ENCODE results near the gene PDGFB. TPM values are rescaled to one million over a fixed set of nuclear protein-coding genes. Genes with fewer than 3 reads are reported as not detected.

PDGFB gene
- total and polyA plus RNA-seq, 7 donors, result 5.2 to 16.4 (median 10.1) TPM

DNA sequence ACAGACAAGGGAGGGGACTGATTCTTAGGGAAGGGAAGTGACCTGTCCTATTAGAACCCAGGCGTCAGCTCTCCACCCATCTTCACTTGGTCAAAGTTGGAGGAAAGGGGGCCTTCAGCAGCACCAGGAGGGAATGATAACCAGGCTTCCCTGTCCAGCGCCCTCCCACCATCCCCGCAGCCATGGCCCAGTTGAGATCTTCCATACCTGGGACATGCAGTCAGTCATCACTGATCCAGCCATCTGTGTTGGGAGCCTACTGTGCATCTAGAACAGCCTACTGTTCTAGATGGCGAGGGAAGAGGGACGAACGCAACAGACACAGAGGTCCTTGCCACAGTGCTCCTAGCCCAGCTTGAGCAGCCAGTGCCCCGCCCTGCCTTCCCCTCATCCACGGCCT lies 40.6 kb downstream of the PDGFB start:
- no peak for ATAC-seq
- TF ChIP-seq, protein P1, sequence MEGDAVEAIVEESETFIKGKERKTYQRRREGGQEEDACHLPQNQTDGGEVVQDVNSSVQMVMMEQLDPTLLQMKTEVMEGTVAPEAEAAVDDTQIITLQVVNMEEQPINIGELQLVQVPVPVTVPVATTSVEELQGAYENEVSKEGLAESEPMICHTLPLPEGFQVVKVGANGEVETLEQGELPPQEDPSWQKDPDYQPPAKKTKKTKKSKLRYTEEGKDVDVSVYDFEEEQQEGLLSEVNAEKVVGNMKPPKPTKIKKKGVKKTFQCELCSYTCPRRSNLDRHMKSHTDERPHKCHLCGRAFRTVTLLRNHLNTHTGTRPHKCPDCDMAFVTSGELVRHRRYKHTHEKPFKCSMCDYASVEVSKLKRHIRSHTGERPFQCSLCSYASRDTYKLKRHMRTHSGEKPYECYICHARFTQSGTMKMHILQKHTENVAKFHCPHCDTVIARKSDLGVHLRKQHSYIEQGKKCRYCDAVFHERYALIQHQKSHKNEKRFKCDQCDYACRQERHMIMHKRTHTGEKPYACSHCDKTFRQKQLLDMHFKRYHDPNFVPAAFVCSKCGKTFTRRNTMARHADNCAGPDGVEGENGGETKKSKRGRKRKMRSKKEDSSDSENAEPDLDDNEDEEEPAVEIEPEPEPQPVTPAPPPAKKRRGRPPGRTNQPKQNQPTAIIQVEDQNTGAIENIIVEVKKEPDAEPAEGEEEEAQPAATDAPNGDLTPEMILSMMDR (IDR thresholded peaks at IDR 0.05), result no peak
- no peaks in the 10 kb centered on the region for H3K9me3 ChIP-seq
- H3K36me3 ChIP-seq (ENCODE audit: insufficient read depth in 1 of 2, low read depth in 1 of 2), result no peaks in the 10 kb centered on the region
- no peaks in the 10 kb centered on the region for H3K4me1 ChIP-seq
- H3K4me3 ChIP-seq, result no peak overlapping the region
- WGBS, 3 donors, result 96 to 97% (median 96%) methylated on average over 8 of the region's 8 CpGs
- DNase-seq, result no peak
- intact Hi-C loops (cut with DNase I), result no loop called here
- H3K27me3 ChIP-seq (ENCODE audit: insufficient read depth in 3 of 3, low read length in 2 of 3), result no peaks in the 10 kb centered on the region
- H3K27ac ChIP-seq, result no peak overlapping the region

DNA sequence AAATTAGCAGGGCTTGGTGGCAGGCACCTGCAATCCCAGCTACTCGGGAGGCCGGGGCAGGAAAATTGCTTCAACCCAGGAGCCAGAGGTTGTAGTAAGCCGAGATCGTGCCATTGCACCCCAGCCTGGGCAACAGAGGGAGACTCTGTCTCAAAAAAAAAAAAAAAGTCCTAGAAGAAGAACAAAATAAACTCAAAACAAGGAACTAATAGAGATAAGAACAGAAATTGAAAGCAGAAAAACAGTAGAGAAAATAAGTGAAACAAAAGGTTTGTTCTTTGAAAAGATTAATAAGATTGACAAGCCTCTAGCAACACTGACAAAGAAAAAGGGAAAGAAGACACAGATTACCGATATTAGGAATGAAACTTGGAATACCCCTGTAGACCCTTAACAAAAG lies 47.2 kb downstream of the PDGFB start:
- intact Hi-C loops (cut with DNase I), result no loop called here
- DNase-seq, result no peak
- ATAC-seq, result no peak
- Histone ChIP-seq H3K27me3 (ENCODE audit: insufficient read depth in 3 of 3, low read length in 2 of 3) (no peaks in the 10 kb centered on the region), H3K4me3 (no peak overlapping the region), H3K9me3 (no peaks in the 10 kb centered on the region), H3K4me1 (no peaks in the 10 kb centered on the region), H3K27ac (no peak overlapping the region), H3K36me3 (ENCODE audit: insufficient read depth in 1 of 2, low read depth in 1 of 2) (no peaks in the 10 kb centered on the region)
- TF ChIP-seq, protein P1 (IDR thresholded peaks at IDR 0.05), result no peak
- WGBS, 3 donors, result 83 to 97% (median 95%) methylated on average over 5 of the region's 5 CpGs

DNA sequence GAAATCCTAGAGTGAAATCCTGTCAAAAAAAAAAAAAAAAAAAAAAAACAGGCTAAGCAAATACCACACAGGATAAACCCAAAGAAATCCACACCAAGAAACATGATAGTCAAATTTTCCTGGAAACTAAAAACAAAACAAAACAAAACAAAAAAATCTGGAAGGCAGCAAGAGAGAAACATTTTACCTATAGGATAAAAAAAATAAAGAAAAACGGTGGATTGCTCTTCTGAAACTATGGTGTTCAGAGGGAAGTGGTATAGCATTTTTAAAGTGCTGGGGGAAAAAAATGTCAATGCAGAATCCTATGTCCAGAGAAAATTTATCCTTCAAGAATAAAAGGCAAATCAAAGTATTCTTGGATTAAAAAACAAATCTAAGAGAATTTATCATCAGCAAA lies 50.7 kb downstream of the PDGFB start:
- DNase-seq (no peak), ATAC-seq (no peak)
- TF ChIP-seq, protein P1 (IDR thresholded peaks at IDR 0.05), result no peak
- Histone ChIP-seq H3K27ac (no peak overlapping the region), H3K4me1 (no peaks in the 10 kb centered on the region), H3K27me3 (ENCODE audit: insufficient read depth in 3 of 3, low read length in 2 of 3) (no peaks in the 10 kb centered on the region), H3K4me3 (no peak overlapping the region), H3K9me3 (no peaks in the 10 kb centered on the region), H3K36me3 (ENCODE audit: insufficient read depth in 1 of 2, low read depth in 1 of 2) (no peaks in the 10 kb centered on the region)
- WGBS, 3 donors, result 3 to 88% (median 82%) methylated on average over 1 of the region's 1 CpG
- intact Hi-C loops (cut with DNase I), result no loop called here

DNA sequence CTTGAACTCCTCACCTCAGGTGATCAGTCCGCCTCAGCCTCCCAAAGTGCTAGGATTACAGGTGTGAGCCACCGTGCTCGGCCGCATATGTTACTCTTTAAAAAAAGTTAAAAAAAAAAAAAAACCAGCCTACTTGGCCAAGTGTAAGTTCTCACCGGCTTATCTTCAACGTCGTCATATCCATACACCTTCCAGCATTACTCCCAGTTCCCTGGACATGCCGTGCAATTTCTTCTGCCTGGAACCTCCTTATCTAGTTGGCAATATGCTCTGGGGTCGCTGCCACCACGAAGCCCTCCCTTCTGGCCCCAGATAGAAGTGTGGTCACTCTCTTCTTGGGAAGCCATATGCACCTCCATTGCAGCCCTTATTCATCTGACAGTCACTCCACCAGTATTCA lies 56.0 kb downstream of the PDGFB start:
- H3K36me3 ChIP-seq (ENCODE audit: insufficient read depth in 1 of 2, low read depth in 1 of 2), result no peaks in the 10 kb centered on the region
- 84 to 91% (median 85%) methylated on average over 10 of the region's 10 CpGs for WGBS, 3 donors
- intact Hi-C loops (cut with DNase I), result loop anchor here in 1 of 2 donors (5.0 kb wide), 1 partner anchor 38 kb away; no protein-coding TSS in a partner anchor

More for the DNA sequence above, 56.0 kb downstream of the PDGFB start:
- ATAC-seq (no peak), DNase-seq (no peak)
- H3K27ac ChIP-seq, result no peak overlapping the region
- H3K4me1 ChIP-seq, result peaks cover 9% of the 10 kb centered on the region
- H3K4me3 ChIP-seq, result no peak overlapping the region
- no peaks in the 10 kb centered on the region for H3K27me3 ChIP-seq (ENCODE audit: insufficient read depth in 3 of 3, low read length in 2 of 3)
- TF ChIP-seq, protein P1 (IDR thresholded peaks at IDR 0.05), result no peak
- no peaks in the 10 kb centered on the region for H3K9me3 ChIP-seq

Measured in psoas muscle (tissue), 8 donors.